AG04449 (cell line): ENCODE data around the gene IL27RA.

ENCODE experiments used
- CTCF ChIA-PET: fragments of 350-600 bp; formaldehyde crosslinking; extraction: SDS; loops from one replicate; lab custom pipeline; 2021; ENCODE audit warnings: antibody characterized with exemption; lab: Yijun Ruan, JAX
- POLR2A ChIA-PET: fragments of 400-600, 350-600 bp; formaldehyde crosslinking; extraction: SDS; loops from one replicate; lab custom pipeline; 2020; ENCODE audit warnings: antibody characterized with exemption, inconsistent platforms; lab: Yijun Ruan, JAX
- DNase-seq: peaks from one replicate; pipeline ENCODE4 v3.0.0-alpha.2; 2010; ENCODE audit warnings: low read depth, low spot score
- H3K4me3 ChIP-seq: 2 replicates; pipeline ENCODE4 v1.5.1; 2011; ENCODE audit warnings: low read depth, mild to moderate bottlenecking, control low read depth, low read length
- CTCF ChIP-seq: IDR thresholded peaks from one replicate; pipeline ENCODE4 v1.5.1; 2011; ENCODE audit warnings: mild to moderate bottlenecking, moderate library complexity, low read length, control low read depth, inconsistent platforms; ENCODE audit not compliant: insufficient read depth; ENCODE audit errors: missing control alignments

The IL27RA gene

GRCh38 chr19:14058182-14059092 is 26.9 kb downstream of the IL27RA start:
- ChIA-PET CTCF (interaction anchor here (0.9 to 6.9 kb wide), 15 partner anchors 12 to 179 kb away, joined by 3 to 106 read pairs (median 4); partner anchors contain the start of genes CC2D1A and MISP3), POLR2A (no interaction called here)
- H3K4me3 ChIP-seq, result no peak overlapping the region
- no peak for TF ChIP-seq CTCF
- no peak for DNase-seq

GRCh38 chr19:14059093-14059480 is 27.5 kb downstream of the IL27RA start:
- H3K4me3 ChIP-seq, result no peak overlapping the region
- TF ChIP-seq CTCF, result peak; percentile 74
- ChIA-PET CTCF (interaction anchor here (0.9 to 6.9 kb wide), 21 partner anchors 12 to 179 kb away, joined by 3 to 106 read pairs (median 4); partner anchors contain the start of genes CC2D1A and MISP3), POLR2A (no interaction called here)
- no peak for DNase-seq

- ChIA-PET CTCF (interaction anchor here (0.9 to 6.9 kb wide), 20 partner anchors 12 to 187 kb away, joined by 3 to 106 read pairs (median 4); partner anchors contain the start of genes CC2D1A and MISP3), POLR2A (no interaction called here)
- no peak for TF ChIP-seq CTCF
- no peak for DNase-seq
- H3K4me3 ChIP-seq, result no peak overlapping the region
Observed at GRCh38 chr19:14059652-14060155, 28.1 kb downstream of the IL27RA start.

GRCh38 chr19:14061081-14061749 is 29.7 kb downstream of the IL27RA start:
- no peak overlapping the region for H3K4me3 ChIP-seq
- no peak for DNase-seq
- no peak for TF ChIP-seq CTCF
- POLR2A ChIA-PET, result no interaction called here
- CTCF ChIA-PET, result interaction anchor here (1.0 to 6.9 kb wide), 6 partner anchors 9 to 181 kb away, joined by 3 to 106 read pairs (median 14); partner anchors contain the start of gene MISP3

GRCh38 chr19:14061751-14062557 is 30.4 kb downstream of the IL27RA start, which contains the start of gene PALM3:
TSS of gene PALM3 (minus strand) at chr19:14062076. CDS start at chr19:14061980, 96 bp downstream.
- CTCF ChIA-PET, result interaction anchor here (0.6 to 6.9 kb wide), 7 partner anchors 9 to 182 kb away, joined by 3 to 106 read pairs (median 3); partner anchors contain the start of gene MISP3
- no peak for TF ChIP-seq CTCF
- POLR2A ChIA-PET, result no interaction called here
- H3K4me3 ChIP-seq, result no peak within 1 kb of the TSS
- no peak for DNase-seq
